CD4-positive, alpha-beta T cell treated with Interleukin-21 for 1 hour (primary cell): ENCODE measurements around the gene MAML3.

ENCODE experiments used
- DNase-seq: peaks from one replicate; pipeline ENCODE4 v3.0.0-alpha.2; 2020

Gene MAML3

DNA sequence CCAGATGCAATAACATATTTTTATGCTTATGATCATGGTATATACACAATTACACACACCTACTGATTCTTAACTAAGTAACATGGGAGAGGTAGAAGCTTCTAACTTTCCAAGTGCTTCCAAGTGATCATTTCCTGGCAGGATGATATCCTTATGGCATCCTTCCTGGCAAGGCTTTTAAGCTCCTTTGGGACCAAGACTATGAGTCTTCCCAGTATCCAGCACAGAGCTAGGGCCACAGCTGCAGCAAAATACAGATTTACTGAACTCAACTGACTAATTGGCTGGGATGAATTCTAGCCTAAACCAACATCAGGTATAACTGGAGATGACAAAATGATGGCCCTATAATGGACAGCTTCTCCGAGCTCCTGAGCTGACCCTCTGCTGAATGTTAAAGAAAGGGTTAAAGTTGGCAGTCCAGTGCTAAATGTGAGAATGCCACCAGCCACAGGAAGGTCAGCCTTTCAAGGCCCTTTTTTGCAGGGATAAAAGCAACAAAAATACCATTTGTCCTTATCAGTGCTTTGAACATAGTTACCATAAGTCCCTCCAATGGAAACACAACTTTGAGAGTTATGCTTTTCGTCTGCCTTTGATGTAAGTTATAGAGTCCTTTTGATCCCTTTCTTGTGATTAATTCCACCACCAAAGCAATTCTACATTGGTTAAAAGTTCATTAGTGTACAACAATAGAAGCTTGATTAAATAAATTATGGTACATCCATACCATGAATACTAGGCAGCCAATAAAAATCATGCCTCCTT is 415.0 kb downstream of the MAML3 start:
- no peak for DNase-seq

DNA sequence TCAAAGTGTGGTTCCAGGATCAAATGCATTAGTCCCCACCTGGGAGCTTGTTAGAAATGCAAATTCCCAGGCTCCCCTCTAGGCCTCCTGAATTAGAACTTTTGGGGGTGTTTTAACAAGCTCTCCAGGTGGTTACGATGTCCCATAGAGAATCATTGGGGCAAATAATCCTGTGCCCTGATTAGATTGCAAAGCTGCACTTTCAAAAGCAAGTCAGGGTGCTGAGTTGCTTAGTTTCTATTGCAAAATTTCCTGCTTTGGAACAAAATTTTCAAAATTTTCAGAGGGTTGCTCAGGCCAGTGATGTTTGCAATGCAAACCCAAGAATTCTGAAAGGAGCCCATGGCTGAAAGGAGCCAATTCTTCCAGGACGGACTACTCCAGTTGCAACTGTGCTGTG is 417.3 kb downstream of the MAML3 start:
- no peak for DNase-seq

DNA sequence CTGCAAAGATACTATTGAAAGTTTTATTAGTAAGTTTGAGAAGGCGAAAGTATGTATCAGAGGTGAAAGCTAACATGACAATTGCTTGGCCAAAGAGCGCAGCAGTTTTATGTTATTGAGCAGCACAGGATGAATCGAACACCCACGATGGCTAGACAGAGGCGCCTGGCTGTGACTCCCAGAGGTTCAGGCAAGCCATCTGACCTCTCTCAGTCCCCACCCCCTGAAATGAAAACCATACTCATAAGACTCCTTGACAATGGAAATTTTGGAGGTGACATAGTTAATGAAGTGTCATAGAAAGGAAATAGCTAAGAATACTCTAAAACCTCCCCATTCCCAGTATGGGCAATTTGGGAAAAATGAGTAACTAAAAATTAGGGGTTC is 417.7 kb downstream of the MAML3 start:
- no peak for DNase-seq

DNA sequence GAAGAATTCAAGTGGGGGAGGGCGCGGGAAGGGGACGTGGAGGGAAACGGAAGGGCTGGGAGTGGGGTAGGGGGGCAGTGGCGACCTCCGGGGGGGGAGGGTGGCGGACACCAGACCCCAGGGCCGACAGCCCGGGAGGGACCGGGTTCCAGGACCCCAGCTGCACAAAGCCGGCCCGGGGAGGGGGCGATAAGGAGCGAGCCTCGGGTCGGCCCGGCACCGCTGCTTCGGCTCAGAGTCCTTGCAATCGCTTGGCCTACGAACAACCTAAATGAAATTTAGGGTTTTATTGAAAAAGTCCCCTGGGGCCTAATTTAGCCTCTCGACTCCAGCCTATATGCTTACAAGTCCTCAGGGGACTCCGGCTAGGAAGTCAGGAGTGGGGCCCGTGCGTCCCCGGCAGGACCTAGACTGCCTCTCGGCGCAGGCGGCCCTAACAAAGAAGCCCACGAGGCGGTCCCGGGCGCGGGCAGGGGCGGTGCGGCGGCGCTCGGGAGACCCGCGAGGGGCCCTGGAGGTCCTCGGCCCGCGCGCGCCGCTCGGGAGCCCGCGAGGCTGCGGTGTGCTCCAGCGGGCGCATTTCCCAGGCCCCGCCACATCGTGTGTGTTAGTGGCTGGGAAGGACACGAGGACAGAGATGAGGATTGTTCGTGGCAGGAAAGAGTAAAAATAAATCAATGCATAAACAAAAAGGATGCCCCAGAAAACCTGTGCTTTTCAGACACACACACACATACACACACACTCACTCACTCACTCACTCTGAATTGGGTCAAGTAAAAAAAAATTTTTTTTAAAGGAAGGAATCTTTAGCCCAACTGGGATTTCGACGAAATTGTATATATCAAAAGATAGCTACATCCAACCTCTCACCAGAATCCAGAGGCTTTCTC is 418.4 kb downstream of the MAML3 start:
- no peak for DNase-seq

DNA sequence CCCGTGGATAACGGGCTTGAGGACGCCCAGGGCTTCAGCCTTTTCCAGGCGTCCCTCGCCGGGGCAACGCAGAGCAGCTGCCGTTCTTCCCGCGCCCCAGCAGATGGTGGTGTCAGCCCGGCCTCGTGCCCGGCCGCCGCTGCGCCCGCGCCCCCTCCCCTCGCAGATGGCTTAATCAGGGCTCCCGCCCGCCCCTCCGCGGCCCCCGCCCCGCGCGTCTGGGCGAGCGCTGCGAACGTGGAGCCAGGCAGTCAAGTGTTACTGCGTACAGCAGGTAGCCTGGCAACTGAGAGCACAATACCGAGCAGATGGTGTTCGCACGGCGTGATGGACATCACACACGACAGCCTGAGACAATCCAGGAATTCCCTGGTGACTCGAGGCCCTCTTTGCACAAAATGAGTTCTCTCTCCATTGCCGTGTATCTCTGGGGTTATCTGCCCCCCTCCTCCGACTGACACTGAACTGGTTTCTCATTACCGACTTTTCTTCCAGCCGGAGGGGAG is 419.1 kb downstream of the MAML3 start:
- DNase-seq = peak; percentile 33

DNA sequence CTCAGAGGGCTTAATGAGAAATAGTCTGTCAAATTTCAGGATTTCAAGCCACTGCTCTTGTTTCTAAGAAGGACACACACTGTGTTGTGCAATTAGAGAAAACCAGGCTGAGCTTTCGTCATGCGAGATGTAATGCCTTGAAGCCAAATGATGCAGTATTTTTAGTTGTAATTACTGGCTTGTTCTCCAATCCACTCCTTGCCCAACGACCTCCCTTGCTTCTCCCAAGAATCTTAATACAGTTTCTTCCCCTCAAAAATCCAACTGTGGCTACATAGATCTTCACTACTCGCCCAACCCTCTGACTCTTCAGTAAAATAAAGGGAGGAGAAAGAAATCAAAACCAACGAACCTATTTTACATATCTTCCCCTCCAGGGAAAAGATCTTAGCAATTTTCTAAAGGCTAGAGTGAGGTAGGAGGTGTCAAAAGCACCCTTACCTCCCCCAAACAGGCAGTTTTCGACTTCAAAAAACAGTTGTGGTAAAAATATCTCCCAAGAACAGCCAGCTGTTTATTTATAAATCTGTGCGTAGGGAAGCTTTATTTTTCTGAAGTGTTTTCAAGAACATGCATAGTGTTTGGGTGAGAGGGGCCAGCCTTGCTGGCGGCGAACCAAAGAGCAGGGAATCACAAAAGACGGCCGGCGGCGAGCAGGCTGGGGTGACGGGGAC is 419.6 kb downstream of the MAML3 start:
- no peak for DNase-seq

DNA sequence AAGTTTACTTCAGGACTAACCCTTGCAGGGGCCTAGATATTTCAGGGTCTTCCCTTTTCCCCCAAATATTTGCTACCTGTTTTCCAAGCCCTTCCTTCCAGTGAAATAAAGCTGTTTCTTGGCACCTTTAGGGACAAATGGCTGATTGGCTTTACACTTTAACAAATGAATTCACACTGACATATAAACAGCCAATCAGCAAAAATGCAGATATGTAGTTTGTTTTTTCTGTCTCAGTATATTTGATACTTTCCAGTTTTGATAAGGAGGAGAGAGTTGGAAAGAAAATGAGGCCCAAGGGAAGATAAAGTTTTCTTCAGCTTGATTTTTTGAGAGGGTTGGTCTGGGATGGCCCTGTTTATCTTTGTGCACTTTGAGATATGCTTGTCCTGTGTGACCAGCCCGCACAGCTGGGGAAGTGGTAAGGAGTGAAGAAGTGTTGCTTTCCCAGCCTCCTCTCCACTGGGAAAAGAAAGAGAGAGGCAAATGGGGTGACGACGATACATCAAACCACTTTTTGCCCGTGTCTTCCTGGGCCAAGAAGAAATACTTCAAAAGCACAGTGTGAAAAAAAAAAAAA is 420.9 kb downstream of the MAML3 start:
- DNase-seq = no peak

DNA sequence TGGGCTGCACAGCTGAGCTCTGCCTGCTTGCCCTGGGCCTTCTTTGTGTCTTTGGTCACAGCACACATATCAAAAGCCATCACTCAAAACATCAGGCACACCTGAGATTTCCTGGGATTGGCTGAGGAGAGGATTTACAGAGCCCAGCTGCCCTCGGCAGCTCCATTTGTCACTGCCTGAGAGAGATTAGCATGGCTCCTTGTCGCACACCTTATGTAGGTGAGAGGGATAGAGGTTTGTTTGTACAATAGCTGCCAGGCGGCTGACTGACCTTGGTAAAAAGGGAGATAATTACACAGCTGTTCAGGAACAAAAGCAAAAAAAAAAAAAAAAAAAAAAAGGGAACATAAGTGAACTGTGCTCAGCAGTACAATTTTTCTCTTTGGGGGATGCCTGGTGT is 425.1 kb downstream of the MAML3 start:
- no peak for DNase-seq

DNA sequence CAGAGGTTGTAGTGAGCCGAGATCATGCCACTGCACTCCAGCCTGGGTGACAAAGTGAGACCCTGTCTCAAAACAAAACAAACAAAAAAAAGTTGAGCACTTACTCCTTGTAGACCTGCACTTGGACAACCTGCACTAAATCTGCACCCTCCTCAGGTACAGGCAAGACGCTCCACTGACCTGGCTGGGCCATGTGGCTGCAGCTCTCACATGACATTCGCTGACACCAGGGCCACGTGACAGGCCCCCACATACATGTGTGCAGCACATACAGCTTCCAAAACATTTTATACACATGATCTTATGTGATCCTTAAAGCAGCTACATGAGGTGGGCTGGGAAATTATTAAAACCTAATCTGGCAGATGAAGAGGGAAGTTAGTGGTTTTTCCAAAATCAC is 425.8 kb downstream of the MAML3 start:
- no peak for DNase-seq

DNA sequence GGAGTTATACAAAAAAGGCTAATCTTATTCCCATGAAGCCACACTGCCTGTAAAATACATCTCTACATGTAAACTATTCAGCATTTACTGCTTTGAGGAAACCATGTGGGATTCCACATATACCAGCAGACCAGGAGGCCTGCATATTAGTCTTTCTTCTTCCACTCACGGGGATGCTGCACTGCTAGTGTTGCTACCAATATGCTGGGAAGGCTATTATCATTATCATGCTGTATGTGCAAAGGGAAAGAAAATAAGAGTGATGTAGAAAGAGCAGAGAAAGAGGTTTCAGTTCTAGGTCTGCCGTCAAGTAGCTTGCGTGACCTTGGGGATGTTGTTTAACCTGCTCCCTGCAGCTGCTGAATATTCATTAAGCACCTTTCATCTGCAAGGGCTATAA is 427.4 kb downstream of the MAML3 start:
- no peak for DNase-seq

DNA sequence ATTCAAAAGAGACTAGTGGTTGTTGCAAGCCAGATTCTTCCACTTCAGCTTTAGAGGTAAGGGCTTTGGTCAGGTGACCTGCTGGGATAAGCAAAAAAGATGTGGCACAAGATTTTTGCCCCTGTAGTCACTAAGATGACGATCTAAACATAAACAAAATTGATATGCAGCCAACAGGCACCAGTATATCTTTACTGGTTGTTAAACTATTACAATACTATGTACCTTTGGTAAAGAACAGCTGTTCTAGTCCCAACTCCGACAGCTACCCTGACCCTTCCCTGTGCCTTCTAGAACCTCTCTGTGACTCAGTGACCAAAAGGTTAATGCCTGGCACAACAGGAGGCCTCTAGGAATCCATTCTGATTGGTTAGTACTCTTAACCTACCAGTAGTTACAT is 428.7 kb downstream of the MAML3 start:
- no peak for DNase-seq

DNA sequence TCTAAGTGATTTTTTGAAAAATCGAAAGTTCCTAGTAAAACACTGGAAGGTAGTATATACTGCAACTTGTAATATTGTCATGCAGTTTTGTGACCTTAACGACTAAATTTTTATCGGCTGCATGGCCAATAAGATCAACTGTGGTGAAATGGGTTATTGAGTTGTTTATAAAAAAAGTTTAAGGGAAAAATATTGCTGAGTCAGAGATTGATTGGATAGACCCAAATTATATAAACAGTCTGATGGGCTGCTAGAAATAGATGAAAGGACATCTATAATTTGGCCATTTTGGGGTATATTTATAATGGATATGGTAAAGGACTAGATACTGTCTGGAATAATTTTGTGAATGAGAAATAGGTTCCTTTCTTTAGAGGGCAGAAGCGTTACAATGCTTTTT is 432.2 kb downstream of the MAML3 start:
- DNase-seq = no peak

DNA sequence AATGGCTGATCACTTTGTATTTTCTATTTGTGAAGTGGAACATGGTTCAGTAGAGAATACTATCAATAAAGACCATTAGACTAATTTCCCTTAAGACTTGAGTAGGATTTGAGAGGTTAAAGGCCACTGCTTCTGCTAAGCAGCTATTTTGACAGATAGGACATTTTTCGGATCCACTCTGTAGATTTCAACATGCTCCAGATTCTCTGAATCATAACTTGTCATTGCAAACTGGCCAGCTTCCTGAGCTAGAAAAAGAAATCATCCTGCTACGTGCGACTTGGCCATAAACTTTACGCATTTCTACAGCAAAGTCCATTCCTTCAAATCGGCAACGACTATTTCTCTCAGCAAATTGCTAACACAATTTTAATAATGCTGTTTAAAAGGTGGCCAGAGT is 433.2 kb downstream of the MAML3 start:
- no peak for DNase-seq

DNA sequence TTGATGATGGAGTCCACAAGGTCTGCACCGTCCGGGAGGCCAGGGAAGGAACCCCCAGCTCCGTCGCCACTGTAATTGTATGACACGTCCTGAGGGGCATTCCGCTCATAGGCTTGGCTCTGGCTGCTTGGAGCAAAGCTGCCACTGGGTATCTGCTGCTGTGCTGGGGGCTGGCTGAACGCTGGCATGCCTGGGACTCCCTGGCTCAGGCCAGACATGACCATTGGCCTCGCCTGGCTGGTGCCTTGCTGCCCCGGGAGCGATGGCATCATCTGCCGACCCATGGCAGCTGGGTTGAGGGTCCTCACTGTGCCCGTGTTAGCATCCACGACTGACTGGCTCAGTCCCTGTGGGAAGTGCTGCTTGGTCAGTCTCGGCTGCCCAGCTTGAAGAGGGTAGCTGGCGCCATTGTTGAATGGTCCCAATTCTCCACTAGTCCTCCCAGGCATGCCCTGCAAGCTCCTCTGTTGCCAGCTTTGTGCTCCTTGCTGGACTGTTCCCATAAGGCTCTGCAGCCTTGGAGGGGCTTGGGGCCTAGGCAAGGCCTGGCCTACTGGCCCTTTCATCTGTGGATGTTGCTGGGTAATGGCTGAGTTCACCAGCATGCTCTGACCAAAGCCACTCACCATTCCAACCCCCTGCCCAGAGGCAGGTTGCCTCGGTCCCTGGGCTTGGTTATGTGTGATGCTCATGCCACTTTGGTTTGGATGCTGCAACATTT is 434.4 kb downstream of the MAML3 start:
- no peak for DNase-seq

DNA sequence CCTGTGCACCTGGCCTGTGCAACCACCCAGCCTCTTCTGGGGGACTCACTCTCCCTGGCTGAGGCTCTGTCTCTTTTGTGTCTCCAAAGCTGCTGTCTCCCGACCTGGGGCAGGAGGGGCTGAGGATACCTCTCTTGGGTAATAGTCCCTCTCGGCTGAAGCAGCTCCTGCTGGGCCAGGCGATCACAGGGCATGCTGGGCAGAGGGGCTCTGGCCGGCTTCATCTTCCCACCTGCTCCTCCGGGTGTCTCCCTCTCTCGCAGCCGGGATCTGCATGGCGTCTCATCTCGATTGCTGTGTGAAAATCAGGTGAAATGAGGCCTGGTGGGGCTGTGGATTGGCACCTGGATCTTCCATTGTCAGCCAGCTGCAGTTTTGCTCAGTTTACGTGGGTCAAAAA is 435.2 kb downstream of the MAML3 start:
- DNase-seq = no peak

DNA sequence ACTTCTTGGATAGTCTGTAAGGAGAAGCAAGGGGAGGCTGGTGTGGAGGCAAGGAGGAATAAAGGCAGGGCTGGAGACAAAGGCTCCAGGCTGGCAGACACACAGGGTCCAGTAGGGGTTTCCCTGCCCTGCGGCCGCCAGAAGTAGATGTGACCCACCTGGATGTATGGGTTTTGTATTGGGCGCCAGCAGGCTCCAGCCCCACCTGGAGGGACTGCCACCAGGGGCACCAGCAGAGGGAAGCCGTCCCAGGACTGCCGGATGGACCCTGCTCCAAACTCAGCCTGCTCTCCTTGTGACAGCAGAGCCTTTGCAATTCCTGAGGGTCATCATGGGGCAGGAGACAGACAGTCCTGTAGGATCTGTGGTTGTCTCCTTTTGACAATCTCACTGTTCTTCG is 435.6 kb downstream of the MAML3 start:
- no peak for DNase-seq

DNA sequence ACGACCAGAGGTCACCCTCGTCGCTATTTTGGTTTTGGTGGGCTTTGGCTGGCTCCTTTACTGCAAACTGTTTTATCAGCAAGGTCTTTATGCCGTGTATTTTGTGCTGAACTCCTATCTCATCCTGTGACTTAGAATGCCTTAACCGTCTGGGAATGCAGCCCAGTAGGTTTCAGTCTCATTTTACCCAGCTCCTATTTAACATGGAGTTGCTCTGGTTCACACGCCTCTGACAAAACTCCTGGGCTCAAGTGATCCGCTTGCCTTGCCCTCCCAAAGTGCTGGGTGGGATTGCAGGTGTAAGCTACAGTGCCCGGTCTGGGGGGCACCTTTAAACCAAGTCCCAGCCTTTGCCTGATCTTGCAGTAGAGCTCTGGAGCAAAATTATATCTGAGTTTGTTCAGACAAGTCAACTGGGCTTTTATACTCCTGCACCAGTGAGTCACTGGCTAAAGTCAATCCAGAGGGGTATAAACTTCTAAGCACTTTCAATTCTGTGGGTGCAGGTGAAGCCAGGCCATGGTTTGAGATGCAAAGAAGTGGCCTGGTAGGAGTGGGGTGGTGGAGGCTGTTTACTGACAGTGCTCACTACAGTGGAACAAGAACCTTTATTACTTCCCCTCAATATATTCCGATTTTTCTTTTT is 438.1 kb downstream of the MAML3 start:
- DNase-seq = no peak

DNA sequence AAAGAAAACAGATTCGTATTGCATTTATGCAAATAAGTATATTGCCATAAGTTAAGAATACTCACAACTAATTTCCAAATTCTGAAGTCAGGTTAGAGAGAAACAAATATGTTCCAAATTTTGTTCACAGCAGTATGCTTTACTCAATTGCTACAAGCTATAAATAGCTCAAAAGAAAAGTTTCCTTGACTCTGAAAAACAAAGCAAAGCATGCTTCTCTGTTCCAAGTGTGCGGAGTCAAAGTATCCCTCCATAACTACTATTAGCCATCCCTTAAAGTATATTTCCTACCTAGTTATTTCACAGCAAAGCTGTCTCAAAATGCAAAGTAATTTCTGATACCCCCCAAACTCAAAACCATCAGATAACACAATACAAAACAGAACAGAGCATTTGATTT is 441.1 kb downstream of the MAML3 start:
- no peak for DNase-seq

DNA sequence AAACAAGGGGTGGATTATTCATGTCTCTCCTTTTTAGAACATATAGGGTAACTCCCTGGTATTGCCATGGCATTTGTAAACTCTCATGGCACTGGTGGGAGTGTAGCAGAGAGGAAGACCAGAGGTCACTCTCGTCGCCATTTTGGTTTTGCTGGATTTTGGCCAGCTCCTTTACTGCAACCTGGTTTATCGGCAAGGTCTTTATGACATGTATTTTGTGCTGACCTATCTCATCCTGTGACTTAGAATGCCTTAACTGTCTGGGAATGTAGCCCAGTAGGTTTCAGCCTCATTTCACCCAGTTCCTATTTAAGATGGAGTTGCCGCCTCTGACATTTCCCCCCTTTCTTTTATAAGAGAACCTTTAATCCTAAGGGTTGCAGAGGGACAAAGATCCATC is 442.5 kb downstream of the MAML3 start:
- DNase-seq = no peak

DNA sequence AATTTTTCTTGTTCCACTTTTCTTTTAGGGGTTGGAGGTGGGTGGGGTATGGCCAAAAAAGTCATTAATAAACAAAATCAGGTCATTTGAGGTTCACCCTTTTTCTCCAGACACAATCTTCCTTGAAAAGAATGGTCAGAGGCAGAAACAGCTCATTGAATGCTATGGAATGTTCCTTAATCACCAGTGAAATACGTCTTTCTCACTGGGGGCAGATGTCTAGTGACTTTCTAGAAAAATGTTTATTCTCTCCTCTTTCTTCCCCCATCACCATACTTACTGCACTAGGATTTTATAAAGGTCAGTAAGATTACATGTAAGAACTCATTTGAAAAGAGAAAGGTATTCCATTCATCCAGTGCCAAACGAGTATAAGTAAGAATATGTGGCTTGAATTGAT is 443.9 kb downstream of the MAML3 start:
- DNase-seq = no peak

DNA sequence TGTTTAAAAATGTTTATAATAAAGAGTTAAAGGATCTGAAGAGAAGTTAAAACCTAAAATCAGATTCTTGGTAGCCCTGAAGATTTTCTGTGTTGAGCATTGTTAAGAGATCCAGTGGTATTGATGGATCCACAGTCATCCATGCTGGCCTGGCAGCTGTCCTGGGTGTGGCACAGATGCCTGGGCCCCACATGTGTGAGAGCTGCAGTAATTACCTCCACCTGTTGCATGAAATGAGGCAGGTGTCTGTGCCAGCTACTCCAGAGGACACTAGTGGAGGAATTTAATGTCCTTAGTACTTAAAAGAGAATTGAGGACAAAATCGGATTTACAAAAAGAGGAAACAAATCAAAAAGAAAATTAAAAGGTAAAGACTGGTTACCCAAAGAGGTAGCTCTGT is 444.3 kb downstream of the MAML3 start:
- DNase-seq = no peak

DNA sequence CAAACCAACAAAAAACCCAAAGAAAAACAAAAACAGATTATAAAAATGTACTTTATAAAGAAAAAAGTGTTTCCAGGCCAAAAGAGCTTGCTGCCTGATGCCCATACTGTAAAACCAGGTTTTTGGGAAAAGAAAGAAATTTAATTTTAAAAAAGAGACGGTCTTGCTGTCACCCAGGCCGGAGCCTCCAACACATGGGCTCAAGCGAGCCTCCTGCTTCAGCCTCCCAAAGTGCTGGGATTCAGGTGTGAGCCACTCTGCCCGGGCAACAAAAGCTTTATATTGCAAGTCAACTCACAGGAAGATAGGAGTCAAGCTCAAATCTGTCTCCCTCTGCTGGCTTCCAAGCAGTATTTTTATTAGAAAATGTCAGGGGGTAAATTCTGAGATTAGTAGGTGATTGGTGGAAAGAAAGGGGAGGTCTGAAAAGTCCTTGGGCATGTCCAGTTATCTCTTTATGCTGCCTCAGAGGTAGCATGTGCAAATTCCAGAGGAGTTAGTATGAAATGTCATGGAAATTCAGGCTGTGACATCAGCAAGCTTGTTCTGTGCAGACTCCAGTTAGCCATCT is 449.0 kb downstream of the MAML3 start:
- DNase-seq = no peak
